HG03558 (cell line): ENCODE data around the gene GRAP.
"Not testable (repeated sequence)": the region's sequence is repeated elsewhere in the genome, so short reads cannot be mapped to it uniquely, and the experiment has no call there.

Experiments
- ATAC-seq: cut with Tn5 transposase; IDR thresholded peaks from one replicate; pipeline ENCODE4 v1.9.1; 2021; ENCODE audit warnings: moderate number of reproducible peaks; ENCODE audit not compliant: unreplicated experiment; ENCODE audit errors: extremely low read depth

Gene GRAP

DNA sequence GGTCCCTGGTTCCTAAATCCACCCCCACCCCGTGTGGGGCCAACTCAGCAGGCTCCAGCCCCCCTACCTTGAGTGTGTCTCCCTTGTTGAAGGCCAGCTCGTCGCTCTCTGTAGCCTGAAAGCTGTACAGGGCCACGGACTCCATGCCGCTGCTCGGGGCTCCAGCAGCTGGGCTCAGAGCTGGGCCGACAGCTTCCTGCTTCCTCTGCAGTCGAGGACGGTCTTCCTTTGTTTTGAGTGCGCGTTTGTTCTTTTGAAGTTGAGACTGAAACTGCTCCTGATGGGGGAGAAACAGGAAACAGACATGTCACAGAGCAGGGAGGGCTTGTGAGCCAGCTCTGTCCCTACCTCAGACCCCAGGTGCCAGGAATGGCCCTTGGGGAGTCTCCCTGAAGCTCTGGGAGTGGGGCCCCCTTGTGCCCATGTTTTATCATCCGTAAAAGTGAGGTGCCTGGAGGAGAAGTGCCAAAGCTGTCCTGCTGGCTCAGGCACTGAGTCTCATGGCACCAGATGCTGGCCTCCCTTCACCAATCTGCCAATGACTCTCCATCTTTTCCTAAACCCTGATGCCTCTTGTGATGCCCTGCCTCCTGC is at the start of gene GRAP:
Gene GRAP, minus strand, starts transcription at position 176 of the 594 bp plus-strand sequence. Its CDS starts 31 bp downstream, at position 145.
- ATAC-seq = not testable (repeated sequence)

DNA sequence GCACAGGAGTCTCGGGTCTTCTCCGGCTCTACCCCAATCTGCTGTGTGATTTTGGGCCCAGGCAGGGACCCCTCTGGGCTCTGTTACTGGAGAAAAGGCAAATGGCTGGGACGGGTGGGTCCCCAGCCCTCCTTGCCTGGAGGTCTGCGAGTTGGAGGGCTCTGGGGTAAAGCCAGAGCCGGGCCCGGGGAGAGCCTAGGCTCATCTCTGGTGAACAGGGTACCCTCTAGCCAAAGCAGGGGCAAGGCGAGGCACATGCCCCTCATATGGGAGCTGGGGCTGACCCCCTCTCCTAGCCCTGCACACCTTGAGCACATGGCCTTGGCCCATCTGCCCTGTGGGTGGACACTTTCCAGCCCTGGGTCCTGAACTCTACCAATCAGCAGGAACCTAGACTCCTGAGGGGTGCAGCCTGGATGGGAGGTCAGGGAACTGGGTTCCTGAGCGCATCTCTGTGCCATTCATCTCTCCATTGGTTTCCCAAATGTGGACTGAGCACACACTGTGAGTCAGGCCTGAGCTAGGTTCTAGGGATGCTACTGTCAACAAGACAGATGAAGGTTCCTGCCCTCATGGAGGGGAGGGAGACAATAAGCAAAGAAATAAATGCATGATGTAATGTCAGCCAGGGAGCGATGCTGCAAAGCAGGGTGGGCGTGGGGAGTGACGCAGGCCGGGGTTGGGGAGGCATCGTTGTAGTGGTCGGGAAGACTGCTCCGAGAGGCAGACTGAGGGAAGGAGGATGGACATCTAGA is 47.1 kb upstream of the GRAP start:
- ATAC-seq = not testable (repeated sequence)

DNA sequence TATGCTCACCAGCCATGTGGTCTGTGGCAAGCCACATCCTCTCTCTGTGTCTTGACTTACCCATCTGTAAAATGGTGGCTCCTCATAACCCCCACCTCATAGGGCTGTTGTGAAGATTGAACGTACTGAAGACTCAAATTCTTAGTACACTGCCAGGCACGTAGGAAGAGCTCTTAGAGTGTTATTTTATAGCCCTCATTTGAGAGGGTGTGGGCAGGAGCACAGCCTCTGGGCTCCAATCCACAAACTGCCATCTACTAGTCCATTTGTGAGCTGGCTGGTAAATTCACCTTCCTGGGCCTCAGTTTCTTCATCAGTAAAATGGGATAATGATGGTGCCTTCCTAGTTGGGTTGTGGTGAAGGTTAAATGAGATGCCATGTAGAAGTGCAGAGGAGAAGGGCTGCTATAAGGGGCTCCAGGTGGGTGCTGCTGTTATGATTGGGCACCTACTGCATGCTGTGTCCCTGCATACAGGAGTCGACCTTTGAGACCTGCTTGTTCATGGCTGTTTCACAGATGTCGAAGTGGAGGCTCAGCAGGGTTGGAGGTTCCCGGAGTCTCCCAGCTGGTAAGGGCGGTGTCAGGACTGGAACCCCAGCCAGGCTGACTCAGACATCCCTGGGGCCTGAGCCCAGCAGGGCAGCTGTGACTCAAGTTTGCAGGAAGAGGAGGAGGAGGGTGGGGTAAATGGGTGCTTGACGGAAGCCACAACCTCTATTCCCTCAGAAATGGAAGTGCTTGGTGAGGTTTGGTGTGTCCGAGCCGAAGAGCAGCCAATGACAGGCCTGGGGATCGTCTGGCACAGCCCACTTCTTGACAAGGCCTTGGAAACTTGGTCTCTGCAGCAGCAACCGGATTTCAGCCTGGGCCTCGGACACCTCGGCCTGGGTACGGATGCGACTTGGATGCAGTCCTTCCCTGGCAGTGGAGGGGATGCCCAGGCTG is 46.3 kb upstream of the GRAP start:
- not testable (repeated sequence) for ATAC-seq

DNA sequence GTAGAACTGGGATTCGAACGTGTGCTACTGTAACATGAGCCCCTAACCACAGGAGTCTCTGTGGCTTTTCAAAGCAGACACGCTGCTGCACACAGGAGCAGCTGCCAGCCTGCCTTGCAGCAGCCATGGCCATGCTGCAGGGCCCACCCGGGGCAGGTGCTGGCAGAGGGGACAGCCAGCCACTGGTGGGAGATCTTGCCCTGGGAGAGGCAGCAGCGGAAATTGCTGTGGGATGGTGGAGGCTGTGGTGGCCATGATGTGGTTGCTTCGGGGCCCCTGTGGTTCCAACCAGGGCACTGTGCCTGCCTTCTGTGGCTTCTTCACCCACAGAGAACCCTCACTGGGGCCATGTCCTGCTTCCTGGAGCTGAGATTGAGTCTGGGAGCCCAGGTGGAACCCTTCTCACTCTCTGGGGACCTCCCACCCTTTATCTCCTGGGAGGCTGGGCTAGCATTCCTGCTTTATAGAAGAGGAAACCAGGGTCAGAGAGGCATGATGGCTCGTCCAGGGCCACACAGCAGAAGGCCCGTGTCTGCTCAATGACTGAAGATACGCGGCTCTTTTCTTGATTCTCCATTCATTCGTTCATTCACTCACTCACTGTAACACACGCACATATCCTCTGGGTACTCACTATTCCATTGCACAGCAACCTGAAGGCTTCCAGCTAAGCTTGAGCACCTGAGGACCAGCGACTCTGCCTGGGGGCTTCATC is 43.5 kb upstream of the GRAP start:
- not testable (repeated sequence) for ATAC-seq

DNA sequence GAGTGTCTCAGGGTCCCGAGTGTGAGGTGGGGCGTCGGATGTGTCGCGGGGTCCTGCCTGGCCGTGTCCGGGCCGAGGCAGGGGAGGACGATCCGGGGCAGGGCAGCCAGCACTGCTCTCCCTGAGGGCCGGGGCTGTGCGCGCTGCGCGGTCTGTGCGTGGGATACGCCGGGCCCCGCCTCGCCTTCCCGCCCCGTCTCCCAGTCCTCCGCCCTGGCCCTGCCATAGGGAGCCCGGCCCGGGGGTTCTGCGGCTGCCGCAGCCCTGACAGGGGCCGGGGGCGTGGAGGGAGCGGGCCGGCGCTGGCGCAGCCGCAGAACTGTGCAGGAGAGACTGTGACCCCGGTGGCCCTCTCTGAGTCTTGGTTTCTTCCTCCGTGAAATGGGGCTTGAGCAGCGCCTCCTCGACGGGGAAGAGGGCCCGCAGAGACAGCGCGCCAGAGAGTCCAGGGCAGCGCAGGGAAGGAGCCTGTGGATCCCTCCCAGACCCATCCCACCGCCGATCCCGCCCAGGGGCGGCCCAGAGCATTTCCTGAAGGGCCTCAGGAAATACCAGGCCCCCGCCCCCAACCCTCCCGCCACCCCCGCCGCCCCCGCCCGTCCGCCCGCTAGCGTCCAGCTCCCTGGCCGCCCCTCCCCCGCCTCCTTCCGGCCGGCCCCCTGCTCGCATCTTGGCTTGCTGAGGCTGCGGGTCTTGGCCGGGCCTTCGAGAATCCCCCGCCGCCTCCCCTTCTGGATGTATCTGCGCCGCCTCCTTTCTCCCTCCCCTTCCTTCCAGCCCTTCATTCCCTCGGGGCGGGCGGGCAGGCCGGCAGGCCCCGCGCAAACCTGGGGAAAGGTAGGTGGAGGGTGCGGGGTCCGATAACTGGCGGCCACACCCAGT is 42.3 kb upstream of the GRAP start:
- ATAC-seq = not testable (repeated sequence)

DNA sequence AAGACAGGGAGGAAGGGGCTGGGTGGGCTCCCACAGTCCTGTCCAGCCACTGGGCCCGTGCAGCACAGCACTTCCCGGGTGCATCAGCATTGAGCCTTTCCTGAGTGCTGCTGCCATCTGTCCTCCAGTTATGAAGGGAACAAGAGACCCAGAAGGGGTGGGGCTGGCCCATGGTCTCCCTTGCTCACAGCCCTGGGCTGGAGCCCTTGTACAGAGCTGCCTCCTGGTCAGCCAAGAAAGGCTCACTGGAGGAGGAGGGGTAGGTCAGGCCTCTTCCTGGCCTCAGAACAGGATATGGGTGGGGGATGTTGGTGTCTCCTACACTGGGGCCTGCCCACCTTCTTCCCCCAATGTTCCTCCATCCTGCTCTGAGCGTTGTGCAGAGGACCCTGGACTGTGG is 30.6 kb upstream of the GRAP start:
- not testable (repeated sequence) for ATAC-seq

DNA sequence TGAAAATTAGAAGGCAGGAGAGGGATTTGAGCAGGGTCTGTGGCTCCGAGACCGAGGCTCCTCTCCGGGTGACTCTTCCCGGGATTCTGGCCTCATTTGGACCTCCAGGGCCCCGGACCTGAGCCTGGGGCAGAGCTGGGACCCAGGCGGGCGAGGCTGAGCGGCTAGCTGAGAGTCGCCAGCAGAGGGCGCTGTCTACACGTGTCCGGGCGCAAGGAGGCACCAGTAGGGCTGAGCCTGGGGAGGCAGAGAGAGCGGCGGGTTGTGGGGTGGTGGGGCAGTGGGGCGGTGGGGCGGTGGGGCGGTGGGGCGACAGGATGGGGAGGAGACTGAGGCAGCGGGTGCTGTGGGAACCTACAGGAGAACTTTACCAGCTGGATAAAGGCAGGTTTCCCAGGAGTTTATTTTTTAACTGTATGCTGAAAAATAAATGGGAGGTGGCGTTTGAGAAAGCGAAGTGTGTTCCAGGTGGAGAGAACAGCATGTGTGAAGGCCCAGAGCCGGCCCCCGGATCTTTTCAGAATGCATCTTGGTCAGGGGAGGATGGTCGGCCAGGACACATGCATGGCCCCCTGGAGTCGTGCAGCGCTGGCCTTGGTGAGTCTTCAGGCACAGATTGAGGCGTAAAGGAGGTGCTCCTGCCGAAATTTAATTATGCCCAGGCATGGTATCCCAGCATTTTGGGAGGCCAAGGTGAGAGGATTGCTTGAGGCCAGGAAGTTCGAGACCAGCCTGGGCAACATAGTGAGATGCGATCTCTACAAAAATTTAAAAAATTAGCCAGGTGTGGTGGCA is 29.8 kb upstream of the GRAP start:
- ATAC-seq = not testable (repeated sequence)

DNA sequence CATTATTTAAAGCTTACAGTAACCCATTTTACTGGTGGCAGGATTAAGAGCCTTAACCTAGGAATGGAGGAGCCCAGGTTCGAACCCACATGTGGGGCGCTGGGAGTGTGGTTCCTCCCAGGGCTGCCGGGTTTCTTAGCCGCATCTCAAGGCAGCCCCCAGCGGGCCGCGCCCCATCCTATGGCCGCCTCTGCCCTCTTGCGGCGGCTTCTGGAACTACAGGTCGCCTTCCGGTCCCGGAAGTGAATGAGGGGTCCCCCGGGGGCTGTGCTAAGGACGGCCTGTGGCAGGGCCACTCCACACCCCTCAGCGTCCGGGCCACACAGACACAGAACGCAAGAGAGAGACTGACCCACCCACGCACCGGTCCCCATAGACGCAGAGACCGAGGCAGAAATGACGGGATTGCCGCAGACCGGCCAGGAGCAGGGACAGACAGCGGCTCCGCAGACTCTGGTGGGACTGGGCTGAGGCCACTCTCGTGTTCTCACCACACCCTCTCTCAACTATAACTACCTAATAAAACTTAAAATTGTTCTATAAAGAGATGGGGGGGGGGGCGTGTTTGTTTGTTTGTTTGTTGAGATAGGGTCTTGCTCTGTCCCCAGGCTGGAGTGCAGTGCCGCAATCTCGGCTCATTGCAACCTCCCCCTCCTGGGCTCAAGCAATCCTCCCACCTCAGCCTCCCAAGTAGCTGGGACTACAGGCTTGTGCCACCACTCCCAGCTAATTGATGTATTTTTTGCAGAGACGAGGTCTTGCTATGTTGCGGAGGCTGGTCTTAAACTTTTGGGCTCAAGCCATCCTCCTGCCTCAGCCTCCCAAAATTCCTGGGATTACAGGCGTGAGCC is 23.8 kb upstream of the GRAP start:
- ATAC-seq = peak; percentile 89

DNA sequence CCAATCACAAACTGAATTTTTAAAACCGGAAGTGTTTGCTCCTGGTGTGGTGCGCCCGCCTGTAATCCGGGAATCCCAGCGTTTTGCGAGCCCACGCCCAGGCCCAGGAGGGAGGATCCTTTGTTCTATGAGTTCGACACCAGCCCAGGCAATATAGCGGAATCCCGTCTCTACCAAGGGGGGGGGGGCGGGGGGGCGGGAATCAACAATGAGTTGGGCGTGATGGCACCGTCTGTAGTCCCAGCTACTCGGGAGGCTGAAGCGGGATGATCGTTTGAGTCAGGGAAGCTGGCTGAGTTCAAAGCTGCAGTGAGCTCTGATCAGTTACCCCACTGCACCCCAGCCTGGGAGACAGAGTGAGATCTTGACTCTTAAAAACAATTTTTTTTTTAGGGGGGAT is 17.6 kb upstream of the GRAP start:
- not testable (repeated sequence) for ATAC-seq

DNA sequence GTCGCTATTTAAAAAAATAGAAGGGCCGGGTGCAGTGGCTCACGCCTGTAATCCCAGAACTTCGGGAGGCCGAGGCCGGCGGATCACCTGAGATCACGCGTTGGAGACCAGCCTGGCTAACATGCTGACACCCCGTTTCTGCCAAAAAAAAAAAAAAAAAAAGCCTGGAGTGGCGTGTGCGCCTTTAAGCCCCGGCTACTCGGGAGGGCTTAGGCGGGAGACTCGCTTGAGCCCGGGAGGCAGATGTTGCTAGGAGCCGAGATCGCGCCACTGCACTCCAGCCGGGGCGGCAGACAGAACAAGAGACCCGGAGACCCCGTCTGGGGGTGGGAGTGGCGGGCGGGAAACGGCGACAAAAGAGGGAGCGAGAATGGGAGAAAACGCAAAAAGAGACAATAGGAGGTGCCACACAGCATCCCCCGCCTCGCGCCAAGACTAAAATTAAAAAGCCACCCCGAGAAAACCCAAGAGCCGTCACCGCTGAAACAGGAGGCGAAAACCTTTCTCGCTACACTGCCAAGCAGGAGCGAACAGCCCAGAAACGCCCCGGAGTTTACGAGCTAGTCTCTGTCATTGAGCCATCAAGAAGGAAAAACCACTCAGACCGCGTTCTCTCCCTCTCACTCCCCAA is 16.7 kb upstream of the GRAP start:
- not testable (repeated sequence) for ATAC-seq

DNA sequence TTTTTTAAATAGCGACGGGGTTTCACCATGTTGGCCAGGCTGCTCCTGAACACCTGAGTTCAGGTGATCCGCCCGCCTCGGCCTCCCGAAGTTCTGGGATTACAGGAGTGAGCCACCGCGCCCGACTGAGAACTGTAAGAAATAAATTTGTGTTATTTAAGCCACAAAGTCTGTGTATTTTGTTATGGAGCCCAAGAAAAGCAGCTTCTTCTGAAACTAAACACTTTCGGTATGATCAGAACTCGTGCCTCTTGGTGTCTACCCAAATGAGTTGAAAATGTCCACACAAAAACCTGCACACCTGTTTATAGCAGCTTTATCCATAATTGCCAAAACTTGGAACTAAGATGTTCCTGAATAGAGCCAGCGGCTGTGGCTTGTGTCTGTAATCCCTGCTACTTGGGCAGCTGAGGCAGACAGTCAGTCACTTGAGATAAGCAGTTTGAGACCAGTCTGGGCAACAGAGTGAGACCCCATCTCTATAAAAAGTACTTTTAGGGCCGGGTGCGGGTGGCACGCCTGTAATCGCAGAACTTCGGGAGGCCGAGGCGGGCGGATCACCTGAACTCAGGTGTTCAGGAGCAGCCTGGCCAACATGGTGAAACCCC is 16.1 kb upstream of the GRAP start:
- ATAC-seq = not testable (repeated sequence)

DNA sequence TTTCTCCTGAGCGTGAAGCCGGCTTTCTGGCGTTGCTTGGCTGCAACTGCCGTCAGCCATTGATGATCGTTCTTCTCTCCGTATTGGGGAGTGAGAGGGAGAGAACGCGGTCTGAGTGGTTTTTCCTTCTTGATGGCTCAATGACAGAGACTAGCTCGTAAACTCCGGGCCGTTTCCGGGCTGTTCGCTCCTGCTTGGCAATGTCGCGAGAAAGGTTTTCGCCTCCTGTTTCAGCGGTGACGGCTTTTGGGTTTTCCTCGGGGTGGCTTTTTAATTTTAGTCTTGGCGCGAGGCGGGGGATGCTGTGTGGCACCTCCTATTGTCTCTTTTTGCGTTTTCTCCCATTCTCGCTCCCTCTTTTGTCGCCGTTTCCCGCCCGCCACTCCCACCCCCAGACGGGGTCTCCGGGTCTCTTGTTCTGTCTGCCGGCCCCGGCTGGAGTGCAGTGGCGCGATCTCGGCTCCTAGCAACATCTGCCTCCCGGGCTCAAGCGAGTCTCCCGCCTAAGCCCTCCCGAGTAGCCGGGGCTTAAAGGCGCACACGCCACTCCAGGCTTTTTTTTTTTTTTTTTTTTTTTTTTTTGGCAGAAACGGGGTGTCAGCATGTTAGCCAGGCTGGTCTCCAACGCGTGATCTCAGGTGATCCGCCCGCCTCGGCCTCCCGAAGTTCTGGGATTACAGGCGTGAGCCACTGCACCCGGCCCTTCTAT is 15.4 kb upstream of the GRAP start:
- not testable (repeated sequence) for ATAC-seq

DNA sequence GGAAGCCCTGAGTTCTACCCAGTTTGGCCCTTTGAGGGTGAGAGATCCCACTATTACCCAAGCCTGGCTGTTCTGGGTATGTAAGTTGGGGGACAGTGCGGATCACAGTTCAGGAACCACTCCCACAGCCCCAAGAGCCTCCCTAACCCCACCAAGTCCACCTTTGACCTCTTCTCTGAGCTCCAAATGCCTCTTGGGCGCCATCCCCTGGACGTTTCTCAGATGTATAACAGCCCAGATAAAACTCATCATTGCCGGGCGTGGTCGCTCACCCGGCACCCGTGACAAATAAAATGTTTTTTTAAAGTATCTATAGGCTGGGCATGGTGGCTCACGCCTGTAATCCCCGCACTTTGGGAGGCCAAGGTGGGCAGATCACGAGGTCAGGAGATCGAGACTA is 8.7 kb upstream of the GRAP start:
- not testable (repeated sequence) for ATAC-seq

DNA sequence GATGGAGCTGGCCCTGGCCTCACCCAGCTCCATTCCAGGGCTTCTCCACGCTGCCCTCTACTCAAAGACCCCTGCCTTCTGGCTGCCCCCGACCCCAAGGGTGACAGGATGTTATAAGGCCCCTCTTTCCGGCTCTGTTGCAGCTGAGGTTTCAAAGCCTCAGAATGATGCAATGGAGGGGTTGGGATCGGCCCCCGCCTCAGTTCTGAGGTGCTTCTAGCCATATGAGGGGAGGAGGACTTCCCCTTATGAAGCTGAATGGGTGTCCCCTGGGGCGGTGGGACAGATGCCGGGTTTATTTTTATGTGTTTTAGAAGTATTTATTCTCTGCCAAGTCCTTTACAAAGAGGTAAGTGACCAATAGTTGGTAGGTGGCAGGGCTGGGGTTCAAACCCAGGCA is 2.1 kb upstream of the GRAP start:
- ATAC-seq = not testable (repeated sequence)

DNA sequence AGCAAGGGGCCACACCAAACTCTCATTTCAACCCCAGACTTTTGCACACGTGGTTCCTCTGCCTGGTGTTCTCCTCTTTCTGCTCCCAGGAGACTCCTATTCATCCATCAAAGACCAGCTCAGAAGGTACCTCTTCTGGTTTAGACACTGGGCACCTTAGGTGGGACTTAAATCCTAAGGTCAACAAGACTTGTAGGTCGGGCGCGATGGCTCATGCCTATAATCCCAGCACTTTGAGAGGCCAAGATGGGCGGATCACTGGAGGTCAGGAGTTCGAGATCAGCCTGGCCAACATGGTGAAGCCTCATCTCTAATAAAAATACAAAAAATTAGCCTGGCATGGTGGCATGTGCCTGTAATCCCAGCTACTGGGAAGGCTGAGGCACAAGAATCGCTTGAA is 753 bp upstream of the GRAP start:
- not testable (repeated sequence) for ATAC-seq

DNA sequence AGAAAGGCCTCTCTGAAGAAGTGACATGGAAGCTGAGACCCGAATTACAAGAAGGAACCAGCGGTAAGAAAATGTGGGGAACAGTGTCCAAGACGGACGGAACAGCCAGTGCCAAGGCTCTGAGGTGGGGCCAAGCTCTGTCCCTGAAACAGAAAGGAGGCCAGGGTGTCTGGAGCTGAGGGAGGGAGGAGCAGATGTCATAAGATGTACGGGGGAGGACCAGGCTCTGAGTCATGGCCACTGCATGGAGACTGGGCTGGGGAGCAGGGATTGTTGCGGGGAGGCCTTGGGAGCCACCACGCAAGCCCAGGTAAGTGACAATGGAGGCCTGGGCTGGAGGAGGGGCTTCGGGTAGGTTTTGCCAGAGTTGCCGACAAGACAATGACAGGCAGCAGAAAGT is 2.1 kb downstream of the GRAP start:
- ATAC-seq = not testable (repeated sequence)
